HEK293 (cell line): Measurements from ENCODE around the gene MCIDAS.

Source experiments
- CTCF ChIA-PET: fragments of 350-600 bp; formaldehyde crosslinking; extraction: SDS; loops from one replicate; lab custom pipeline; 2021; ENCODE audit warnings: antibody characterized with exemption; lab: Yijun Ruan, JAX
- POLR2A ChIA-PET: fragments of 300-600 bp; formaldehyde crosslinking; extraction: SDS; loops from one replicate; lab custom pipeline; 2020; ENCODE audit warnings: antibody characterized with exemption, inconsistent platforms; lab: Yijun Ruan, JAX
- H3K27ac ChIP-seq: fragments of 200-500 bp; sonication (Bioruptor generic); 2 replicates; pipeline ENCODE4 v1.5.1; 2014; ENCODE audit warnings: low read depth, low read length, control low read depth, inconsistent platforms; ENCODE audit errors: extremely low read depth
- H3K36me3 ChIP-seq, 2 experiments: fragments of 200-500 bp in 1 of 2; sonication (Bioruptor generic) in 1 of 2; 1 replicate in 1 of 2; 2 replicates in 1 of 2; pipeline ENCODE4 v1.5.1; 2014 to 2017; ENCODE audit warnings: inconsistent platforms in 2 of 2, low read length in 2 of 2; ENCODE audit not compliant: control insufficient read depth in 2 of 2, insufficient read depth in 1 of 2
- H3K4me1 ChIP-seq: fragments of 200-500 bp; sonication (Bioruptor generic); 2 replicates; pipeline ENCODE4 v1.5.1; 2014; ENCODE audit warnings: mild to moderate bottlenecking, low read length, inconsistent platforms; ENCODE audit not compliant: control insufficient read depth, insufficient read depth
- H3K4me3 ChIP-seq: 2 replicates; pipeline ENCODE4 v1.5.1; 2011; ENCODE audit warnings: low read depth, mild to moderate bottlenecking, control low read depth, low read length, moderate library complexity
- H3K9me3 ChIP-seq: fragments of 200-500 bp; sonication (Bioruptor generic); 2 replicates; pipeline ENCODE4 v1.5.1; 2014; ENCODE audit warnings: low read depth, low read length, inconsistent platforms; ENCODE audit not compliant: control insufficient read depth, insufficient read depth
- INSM2 ChIP-seq: fragments of 450-650 bp; formaldehyde crosslinking; IDR thresholded peaks from 2 replicates; pipeline ENCODE4 v1.5.1; 2016; ENCODE audit warnings: missing biosample characterization, missing genetic modification characterization
- KLF1 ChIP-seq: fragments of 450-650 bp; formaldehyde crosslinking; IDR thresholded peaks from 2 replicates; pipeline ENCODE4 v1.5.1; 2016; ENCODE audit warnings: missing biosample characterization, missing genetic modification characterization
- PBX3 ChIP-seq: sonication (generic); formaldehyde crosslinking; IDR thresholded peaks from 2 replicates; pipeline ENCODE4 v1.8.1; 2022; ENCODE audit warnings: mild to moderate bottlenecking, moderate library complexity, missing genetic modification reagents
- PRDM1 ChIP-seq: fragments of 450-650 bp; formaldehyde crosslinking; IDR thresholded peaks from 2 replicates; pipeline ENCODE4; 2016; ENCODE audit warnings: missing biosample characterization, missing genetic modification characterization
- PRDM10 ChIP-seq: fragments of 450-650 bp; formaldehyde crosslinking; IDR thresholded peaks from 2 replicates; pipeline ENCODE4 v1.5.1; 2016; ENCODE audit warnings: missing biosample characterization, missing genetic modification characterization
- PRDM2 ChIP-seq: fragments of 450-650 bp; formaldehyde crosslinking; IDR thresholded peaks from 2 replicates; pipeline ENCODE4 v1.5.1; 2016; ENCODE audit warnings: missing biosample characterization, missing genetic modification characterization, borderline replicate concordance
- RBAK ChIP-seq: fragments of 450-650 bp; formaldehyde crosslinking; IDR thresholded peaks from 2 replicates; pipeline ENCODE4 v1.5.1; 2016; ENCODE audit warnings: missing biosample characterization, missing genetic modification characterization
- TCF7L2 ChIP-seq: IDR thresholded peaks from 2 replicates; pipeline ENCODE4 v1.6.1; 2011; ENCODE audit warnings: low read depth, mild to moderate bottlenecking, inconsistent platforms, low read length, moderate library complexity, borderline replicate concordance
- ZBTB21 ChIP-seq: fragments of 450-650 bp; formaldehyde crosslinking; IDR thresholded peaks from 2 replicates; pipeline ENCODE4 v1.5.1; 2017; ENCODE audit warnings: missing biosample characterization, missing genetic modification characterization
- ZFP3 ChIP-seq: fragments of 450-650 bp; formaldehyde crosslinking; IDR thresholded peaks from 2 replicates; pipeline ENCODE4 v1.5.1; 2016; ENCODE audit warnings: low read depth, missing biosample characterization, missing genetic modification characterization
- ZNF10 ChIP-seq: fragments of 450-650 bp; formaldehyde crosslinking; IDR thresholded peaks from 2 replicates; pipeline ENCODE4 v1.5.1; 2017; ENCODE audit warnings: missing biosample characterization, missing genetic modification characterization
- ZNF140 ChIP-seq: fragments of 450-650 bp; formaldehyde crosslinking; IDR thresholded peaks from 2 replicates; pipeline ENCODE4 v1.5.1; 2016; ENCODE audit warnings: missing biosample characterization, missing genetic modification characterization
- ZNF155 ChIP-seq: fragments of 450-650 bp; formaldehyde crosslinking; IDR thresholded peaks from 2 replicates; pipeline ENCODE4 v1.5.1; 2016; ENCODE audit warnings: missing biosample characterization, missing genetic modification characterization
- ZNF16 ChIP-seq: fragments of 450-650 bp; formaldehyde crosslinking; IDR thresholded peaks from 2 replicates; pipeline ENCODE4 v1.5.1; 2016; ENCODE audit warnings: low read depth, missing biosample characterization, missing genetic modification characterization
- ZNF239 ChIP-seq: fragments of 450-650 bp; formaldehyde crosslinking; IDR thresholded peaks from 2 replicates; pipeline ENCODE4 v1.5.1; 2016; ENCODE audit warnings: missing biosample characterization, missing genetic modification characterization
- ZNF24 ChIP-seq: fragments of 450-650 bp; formaldehyde crosslinking; IDR thresholded peaks from 2 replicates; pipeline ENCODE4 v1.5.1; 2016; ENCODE audit warnings: missing biosample characterization, missing genetic modification characterization
- ZNF311 ChIP-seq: fragments of 450-650 bp; formaldehyde crosslinking; IDR thresholded peaks from 2 replicates; pipeline ENCODE4 v1.5.1; 2017; ENCODE audit warnings: missing biosample characterization, missing genetic modification characterization, borderline replicate concordance
- ZNF341 ChIP-seq: fragments of 450-650 bp; formaldehyde crosslinking; IDR thresholded peaks from 2 replicates; pipeline ENCODE4; 2016; ENCODE audit warnings: low read depth, missing biosample characterization, missing genetic modification characterization
- ZNF350 ChIP-seq: fragments of 450-650 bp; formaldehyde crosslinking; IDR thresholded peaks from 2 replicates; pipeline ENCODE4 v1.5.0; 2017; ENCODE audit warnings: missing biosample characterization, mild to moderate bottlenecking, missing genetic modification characterization
- ZNF37A ChIP-seq: fragments of 450-650 bp; IDR thresholded peaks from 2 replicates; pipeline ENCODE4 v1.5.1; 2018; ENCODE audit warnings: missing biosample characterization, missing genetic modification characterization
- ZNF391 ChIP-seq: fragments of 450-650 bp; formaldehyde crosslinking; IDR thresholded peaks from 2 replicates; pipeline ENCODE4 v1.5.1; 2016; ENCODE audit warnings: low read depth, missing biosample characterization, missing genetic modification characterization, borderline replicate concordance
- ZNF416 ChIP-seq: fragments of 450-650 bp; formaldehyde crosslinking; IDR thresholded peaks from 2 replicates; pipeline ENCODE4 v1.5.1; 2016; ENCODE audit warnings: missing biosample characterization, missing genetic modification characterization
- ZNF423 ChIP-seq: fragments of 450-650 bp; formaldehyde crosslinking; IDR thresholded peaks from 2 replicates; pipeline ENCODE4 v1.5.1; 2016; ENCODE audit warnings: missing biosample characterization, missing genetic modification characterization
- ZNF514 ChIP-seq: fragments of 450-650 bp; formaldehyde crosslinking; IDR thresholded peaks from 2 replicates; pipeline ENCODE4 v1.5.1; 2016; ENCODE audit warnings: missing biosample characterization, missing genetic modification characterization
- ZNF558 ChIP-seq: fragments of 450-650 bp; formaldehyde crosslinking; IDR thresholded peaks from 2 replicates; pipeline ENCODE4 v1.5.1; 2016; ENCODE audit warnings: missing biosample characterization, missing genetic modification characterization
- ZNF768 ChIP-seq: fragments of 450-650 bp; formaldehyde crosslinking; IDR thresholded peaks from 2 replicates; pipeline ENCODE4 v1.5.1; 2018; ENCODE audit warnings: missing biosample characterization, mild to moderate bottlenecking, missing genetic modification characterization
- ZNF791 ChIP-seq: fragments of 450-650 bp; formaldehyde crosslinking; IDR thresholded peaks from 2 replicates; pipeline ENCODE4 v1.5.1; 2016; ENCODE audit warnings: missing biosample characterization, missing genetic modification characterization
- ZNF843 ChIP-seq: fragments of 450-650 bp; formaldehyde crosslinking; IDR thresholded peaks from 2 replicates; pipeline ENCODE4 v1.5.1; 2016; ENCODE audit warnings: missing biosample characterization, missing genetic modification characterization

The MCIDAS gene

GRCh38 chr5:55258339-55258738 lies 31.2 kb upstream of the MCIDAS start (continued):
- TF ChIP-seq PRDM2 (tag by site-specific recombination) (no peak), ZNF416 (tag by site-specific recombination) (no peak), ZNF37A (tag by site-specific recombination) (no peak), RBAK (tag by site-specific recombination) (no peak), ZNF391 (tag by site-specific recombination) (no peak), INSM2 (tag by site-specific recombination) (no peak), PBX3 (CRISPR knock-in tag) (no peak), TCF7L2 (no peak), ZNF24 (tag by site-specific recombination) (no peak), ZBTB21 (tag by site-specific recombination) (no peak), ZNF341 (no peak), ZNF155 (tag by site-specific recombination) (no peak), ZNF350 (tag by site-specific recombination) (no peak)
- TF ChIP-seq, all 188 proteins: peak for 0

GRCh38 chr5:55254802-55255201 lies 27.7 kb upstream of the MCIDAS start:
- CTCF ChIA-PET: no interaction called here
- Histone ChIP-seq H3K4me3 (no peak overlapping the region), H3K9me3 (no peaks in the 10 kb centered on the region), H3K27ac (no peak overlapping the region), H3K36me3 (peaks cover 28 to 49% of the 10 kb centered on the region in 2 experiments), H3K4me1 (no peaks in the 10 kb centered on the region)
- TF ChIP-seq ZNF140 (tag by site-specific recombination) (no peak), PRDM10 (tag by site-specific recombination) (no peak), ZNF843 (tag by site-specific recombination) (no peak), ZNF10 (no peak), ZNF311 (tag by site-specific recombination) (no peak), PRDM1 (tag by site-specific recombination) (no peak), ZNF155 (tag by site-specific recombination) (no peak), ZNF350 (tag by site-specific recombination) (no peak), ZFP3 (tag by site-specific recombination) (no peak), ZNF558 (no peak), ZNF423 (tag by site-specific recombination) (no peak), ZNF16 (tag by site-specific recombination) (no peak), ZNF239 (tag by site-specific recombination) (no peak), ZNF791 (tag by site-specific recombination) (no peak), KLF1 (tag by site-specific recombination) (no peak), ZNF514 (tag by site-specific recombination) (no peak), ZNF768 (tag by site-specific recombination) (no peak)
- POLR2A ChIA-PET: no interaction called here
